Measurements from ENCODE around the gene WNT2.
"Not testable (repeated sequence)": the region's sequence is repeated elsewhere in the genome, so short reads cannot be mapped to it uniquely, and the experiment has no call there.

DNA sequence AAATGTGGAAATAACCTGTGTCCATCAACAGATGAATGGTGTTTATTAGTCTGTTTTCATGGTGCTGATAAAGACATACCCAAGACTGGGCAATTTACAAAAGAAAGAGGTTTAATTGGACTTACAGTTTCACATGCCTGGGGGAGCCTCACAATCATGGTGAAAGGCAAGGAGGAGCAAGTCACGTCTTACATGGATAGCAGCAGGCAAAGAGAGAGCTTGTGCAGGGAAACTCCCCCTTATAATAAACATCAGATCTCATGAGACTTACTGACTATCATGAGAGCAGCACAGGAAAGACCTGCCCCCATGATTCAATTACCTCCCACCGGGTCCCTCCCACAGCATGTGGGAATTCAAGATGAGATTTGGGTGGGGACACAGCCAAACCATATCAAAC, 77.2 kb downstream of the WNT2 start:
- TF ChIP-seq POLR2AphosphoS5 (IDR thresholded peaks at IDR 0.05; ENCODE audit: low read depth, low read length); POLR2A (IDR thresholded peaks at IDR 0.05; ENCODE audit: low read depth, low read length); PAX5 (IDR thresholded peaks at IDR 0.05; ENCODE audit: insufficient read depth, low read length, severe bottlenecking); TAF1 (IDR thresholded peaks at IDR 0.05; ENCODE audit: low read depth, low read length): not testable (repeated sequence)
